Transverse colon (tissue), 3 donors: Measurements from ENCODE around the gene CYP27A1.

Source experiments
- POLR2A ChIP-seq: fragments of 450-650 bp; IDR thresholded peaks from one replicate; pipeline ENCODE4 v1.6.1; 2016; ENCODE audit warnings: antibody characterized with exemption, mild to moderate bottlenecking, moderate library complexity
- TF ChIP-seq, protein P1 (sequence below), 5 experiments: fragments of 200-600 bp in 3 of 5; fragments of 450-650 bp in 2 of 5; sonication (generic) in 3 of 5; IDR thresholded peaks; 1 replicate in 2 of 5; 2 replicates in 3 of 5; pipeline ENCODE4 v1.5.1; 2016 to 2017; ENCODE audit warnings: antibody characterized with exemption in 5 of 5, inconsistent platforms in 3 of 5, mild to moderate bottlenecking in 2 of 5, moderate library complexity in 1 of 5

DNA sequence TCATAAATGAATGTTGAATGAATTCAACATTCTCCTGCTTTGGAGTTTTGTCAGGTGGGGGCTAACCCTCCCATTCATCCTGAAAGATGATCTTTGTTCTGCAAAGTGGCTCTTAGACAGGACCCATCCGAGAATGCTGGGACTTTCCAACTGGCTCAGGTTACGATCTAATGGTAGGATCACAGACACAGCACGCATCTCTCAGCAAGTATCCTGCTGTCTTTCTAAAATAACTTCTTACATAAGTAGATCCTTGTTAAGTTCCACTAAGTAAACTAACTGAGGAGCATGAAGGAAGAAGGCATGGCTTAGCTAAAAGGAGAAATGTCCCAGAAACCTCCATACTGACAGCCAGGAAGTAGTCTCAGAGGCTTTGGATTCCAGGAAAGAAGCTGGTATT is 23.7 kb downstream of the CYP27A1 start:
- TF ChIP-seq POLR2A: no peak
- TF ChIP-seq, protein P1, sequence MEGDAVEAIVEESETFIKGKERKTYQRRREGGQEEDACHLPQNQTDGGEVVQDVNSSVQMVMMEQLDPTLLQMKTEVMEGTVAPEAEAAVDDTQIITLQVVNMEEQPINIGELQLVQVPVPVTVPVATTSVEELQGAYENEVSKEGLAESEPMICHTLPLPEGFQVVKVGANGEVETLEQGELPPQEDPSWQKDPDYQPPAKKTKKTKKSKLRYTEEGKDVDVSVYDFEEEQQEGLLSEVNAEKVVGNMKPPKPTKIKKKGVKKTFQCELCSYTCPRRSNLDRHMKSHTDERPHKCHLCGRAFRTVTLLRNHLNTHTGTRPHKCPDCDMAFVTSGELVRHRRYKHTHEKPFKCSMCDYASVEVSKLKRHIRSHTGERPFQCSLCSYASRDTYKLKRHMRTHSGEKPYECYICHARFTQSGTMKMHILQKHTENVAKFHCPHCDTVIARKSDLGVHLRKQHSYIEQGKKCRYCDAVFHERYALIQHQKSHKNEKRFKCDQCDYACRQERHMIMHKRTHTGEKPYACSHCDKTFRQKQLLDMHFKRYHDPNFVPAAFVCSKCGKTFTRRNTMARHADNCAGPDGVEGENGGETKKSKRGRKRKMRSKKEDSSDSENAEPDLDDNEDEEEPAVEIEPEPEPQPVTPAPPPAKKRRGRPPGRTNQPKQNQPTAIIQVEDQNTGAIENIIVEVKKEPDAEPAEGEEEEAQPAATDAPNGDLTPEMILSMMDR (IDR thresholded peaks at IDR 0.05): no peak
